ENCODE data around the gene ELF3.

Gene ELF3

DNA sequence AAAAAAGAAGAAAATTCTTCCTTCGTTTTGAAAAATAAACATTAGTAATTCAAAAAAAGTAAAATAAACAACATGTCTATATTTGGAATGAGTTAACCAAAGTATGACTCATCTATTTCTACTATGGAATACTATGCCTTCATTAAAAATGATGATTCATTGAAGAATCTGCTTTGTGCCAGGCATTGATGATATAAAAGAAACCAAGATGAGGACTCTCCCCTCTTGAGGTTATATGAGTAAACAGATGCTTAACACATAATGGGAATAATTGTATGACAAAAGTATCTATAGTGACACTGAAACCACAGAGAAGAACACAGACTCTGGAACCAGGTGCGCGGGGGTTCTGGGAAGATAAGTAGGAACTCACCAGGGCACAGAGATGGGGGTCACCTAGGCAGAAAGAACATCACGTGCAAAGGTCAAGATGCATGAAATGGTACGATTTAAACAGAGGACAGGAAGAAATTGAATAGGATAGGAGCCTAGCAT, 18.8 kb downstream of the ELF3 start:
- TF ChIP-seq, protein P1, sequence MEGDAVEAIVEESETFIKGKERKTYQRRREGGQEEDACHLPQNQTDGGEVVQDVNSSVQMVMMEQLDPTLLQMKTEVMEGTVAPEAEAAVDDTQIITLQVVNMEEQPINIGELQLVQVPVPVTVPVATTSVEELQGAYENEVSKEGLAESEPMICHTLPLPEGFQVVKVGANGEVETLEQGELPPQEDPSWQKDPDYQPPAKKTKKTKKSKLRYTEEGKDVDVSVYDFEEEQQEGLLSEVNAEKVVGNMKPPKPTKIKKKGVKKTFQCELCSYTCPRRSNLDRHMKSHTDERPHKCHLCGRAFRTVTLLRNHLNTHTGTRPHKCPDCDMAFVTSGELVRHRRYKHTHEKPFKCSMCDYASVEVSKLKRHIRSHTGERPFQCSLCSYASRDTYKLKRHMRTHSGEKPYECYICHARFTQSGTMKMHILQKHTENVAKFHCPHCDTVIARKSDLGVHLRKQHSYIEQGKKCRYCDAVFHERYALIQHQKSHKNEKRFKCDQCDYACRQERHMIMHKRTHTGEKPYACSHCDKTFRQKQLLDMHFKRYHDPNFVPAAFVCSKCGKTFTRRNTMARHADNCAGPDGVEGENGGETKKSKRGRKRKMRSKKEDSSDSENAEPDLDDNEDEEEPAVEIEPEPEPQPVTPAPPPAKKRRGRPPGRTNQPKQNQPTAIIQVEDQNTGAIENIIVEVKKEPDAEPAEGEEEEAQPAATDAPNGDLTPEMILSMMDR (conservative IDR thresholded peaks at IDR 0.05; ENCODE audit: low read length), result no peak
- H3K4me3 ChIP-seq (ENCODE audit: low read length), result no peak overlapping the region
- peak; percentile 76 for DNase-seq (ENCODE audit: low read depth)

DNA sequence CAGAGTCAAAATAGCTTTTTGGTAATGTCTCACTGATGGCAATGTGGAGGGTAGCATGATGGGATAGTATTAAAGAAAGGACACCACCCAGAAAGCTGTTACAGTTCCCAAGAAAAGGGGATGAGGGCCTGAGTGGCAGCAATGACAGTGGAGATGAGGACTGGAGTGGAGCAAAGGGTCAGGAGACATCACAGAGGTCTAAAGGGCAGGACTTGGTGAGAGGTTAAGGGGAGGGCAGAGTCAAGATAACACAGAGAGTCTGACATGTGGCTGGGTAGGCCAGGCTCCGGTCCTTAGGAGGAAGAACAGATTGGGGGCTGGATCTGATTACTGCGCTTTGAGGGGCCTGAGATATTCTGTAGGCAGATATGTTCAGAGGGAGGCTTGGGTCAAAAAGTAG, 19.3 kb downstream of the ELF3 start:
- no peak for DNase-seq (ENCODE audit: low read depth)
- TF ChIP-seq, protein P1 (conservative IDR thresholded peaks at IDR 0.05; ENCODE audit: low read length), result no peak

DNA sequence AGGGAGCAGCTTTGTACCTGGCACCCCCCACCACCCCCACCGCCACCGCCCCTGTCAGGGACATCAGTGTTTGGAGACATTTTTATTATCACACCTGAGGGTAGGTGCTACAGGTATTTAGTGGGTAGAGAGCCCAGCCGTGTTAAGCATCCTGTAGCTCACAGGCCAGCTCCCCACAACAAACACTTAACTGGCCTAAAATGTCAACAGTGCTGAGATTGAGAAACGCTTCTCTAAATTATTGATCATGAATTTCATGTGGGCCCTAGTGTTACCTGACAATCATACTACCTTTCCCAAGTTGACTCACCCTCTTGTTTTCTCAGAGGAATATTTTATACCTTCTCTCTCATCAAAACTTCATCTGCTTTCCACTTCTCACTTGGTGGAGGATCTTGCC, 21.4 kb downstream of the ELF3 start:
- TF ChIP-seq, protein P1 (conservative IDR thresholded peaks at IDR 0.05; ENCODE audit: low read length), result no peak
- no peak for DNase-seq (ENCODE audit: low read depth)

More for the DNA sequence above, 19.3 kb downstream of the ELF3 start:
- H3K4me3 ChIP-seq (ENCODE audit: low read length), result no peak overlapping the region

DNA sequence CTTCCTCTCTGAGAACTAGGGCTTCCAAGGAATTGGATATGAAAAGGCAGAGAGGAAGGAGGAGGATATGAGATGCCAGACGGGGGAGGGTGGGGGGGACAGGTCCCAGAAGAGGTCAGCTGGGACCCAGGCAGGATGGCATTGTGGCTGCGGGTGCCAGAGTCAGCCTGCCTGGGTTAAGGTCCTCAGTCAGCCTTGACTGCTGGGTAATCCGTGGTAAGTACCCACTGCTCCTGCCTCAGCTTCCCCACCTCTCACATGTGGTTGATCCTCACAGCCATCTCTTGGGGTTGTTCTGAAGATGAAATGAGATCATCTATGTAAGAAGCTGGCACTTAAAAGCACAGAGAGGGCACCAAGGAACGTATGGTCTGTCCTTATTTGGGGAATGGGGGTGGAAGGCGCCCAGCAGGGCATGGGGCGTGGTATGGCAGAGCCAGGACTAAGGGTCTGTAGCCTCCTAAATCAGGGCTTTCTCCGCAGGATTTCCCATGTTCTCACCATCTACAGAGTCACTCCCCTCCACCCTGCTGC, 23.8 kb downstream of the ELF3 start:
- TF ChIP-seq, protein P1 (conservative IDR thresholded peaks at IDR 0.05; ENCODE audit: low read length), result no peak
- DNase-seq (ENCODE audit: low read depth), result no peak

More for the DNA sequence above, 21.4 kb downstream of the ELF3 start:
- no peak overlapping the region for H3K4me3 ChIP-seq (ENCODE audit: low read length)

DNA sequence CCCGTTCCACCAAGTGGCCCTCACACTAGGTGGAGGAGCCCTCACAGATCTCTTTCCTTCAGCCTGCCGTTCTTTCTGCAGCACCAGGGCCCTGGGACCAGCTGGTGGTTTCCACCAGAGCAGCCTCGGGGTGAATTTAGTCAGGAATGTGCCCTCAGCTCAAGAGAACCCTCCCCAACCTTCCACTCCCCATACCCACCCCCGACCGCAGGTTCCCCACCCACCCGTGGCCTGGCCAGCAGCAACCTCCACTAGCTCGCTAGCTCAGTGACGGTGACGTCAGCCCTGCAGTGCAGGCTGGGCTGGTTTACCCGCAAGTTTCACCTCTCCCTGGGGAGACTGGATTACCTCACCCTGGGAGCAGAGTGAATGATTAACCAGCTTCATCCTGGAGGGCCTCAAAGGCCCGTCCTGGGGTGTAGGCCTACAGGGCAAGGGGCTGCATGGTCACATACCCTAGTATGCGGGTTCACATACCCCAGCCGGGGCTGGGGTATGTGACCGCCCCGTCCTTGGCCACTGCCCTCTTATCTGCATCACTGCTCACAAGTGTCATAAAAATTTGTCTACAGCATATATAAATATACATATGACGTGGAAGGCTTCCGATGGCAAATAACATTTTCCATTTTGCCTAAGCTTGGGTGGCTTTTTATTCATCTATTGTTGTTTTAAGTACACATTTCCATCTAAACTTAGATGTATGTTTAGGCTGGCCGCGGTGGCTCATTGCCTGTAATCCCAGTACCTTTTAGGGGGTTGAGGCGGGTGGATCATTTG, 24.5 kb downstream of the ELF3 start:
- H3K4me3 ChIP-seq (ENCODE audit: low read length), result no peak overlapping the region
- TF ChIP-seq, protein P1 (conservative IDR thresholded peaks at IDR 0.05; ENCODE audit: low read length), result no peak
- peak; percentile 95 for DNase-seq (ENCODE audit: low read depth)

More for the DNA sequence above, 23.8 kb downstream of the ELF3 start:
- no peak overlapping the region for H3K4me3 ChIP-seq (ENCODE audit: low read length)

DNA sequence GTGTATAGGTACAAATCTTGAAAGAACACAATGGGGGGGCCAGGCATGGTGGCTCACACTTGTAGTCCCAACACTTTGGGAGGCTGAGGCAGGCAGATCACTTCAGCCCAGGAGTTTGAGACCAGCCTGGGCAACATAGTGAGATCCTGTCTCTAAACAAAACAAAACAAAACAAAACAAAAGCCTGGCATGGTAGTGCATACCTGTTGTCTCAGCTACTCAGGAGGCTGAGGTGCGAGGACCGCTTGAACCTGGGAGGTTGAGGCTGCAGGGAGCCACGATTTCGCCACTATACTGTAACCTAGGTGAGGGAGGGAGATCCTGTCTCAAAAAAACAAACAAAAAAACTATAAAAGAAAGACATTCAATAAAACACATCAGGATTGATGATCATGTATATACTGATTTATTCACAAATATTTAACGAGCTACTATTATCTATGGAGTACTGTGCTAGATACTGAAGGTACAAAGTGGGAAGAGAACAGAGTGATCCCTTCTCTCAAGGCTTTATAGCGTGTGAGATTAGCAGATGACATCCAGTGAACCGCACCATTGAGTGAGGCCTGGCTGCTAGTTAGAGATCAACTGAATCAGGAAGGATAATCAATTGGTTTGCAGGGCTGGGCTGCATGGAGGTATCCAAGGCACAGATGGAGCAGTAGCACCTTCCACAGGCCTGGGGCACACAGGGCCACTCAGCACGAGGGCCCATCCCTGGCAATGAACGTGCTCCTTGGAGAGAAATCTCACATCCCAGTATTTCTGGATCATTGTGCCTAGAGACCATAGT, 26.4 kb downstream of the ELF3 start:
- TF ChIP-seq, protein P1 (conservative IDR thresholded peaks at IDR 0.05; ENCODE audit: low read length), result no peak
- H3K4me3 ChIP-seq (ENCODE audit: low read length), result no peak overlapping the region
- DNase-seq (ENCODE audit: low read depth), result no peak
